Measurements from ENCODE around the gene PROSER1.

Gene PROSER1

DNA sequence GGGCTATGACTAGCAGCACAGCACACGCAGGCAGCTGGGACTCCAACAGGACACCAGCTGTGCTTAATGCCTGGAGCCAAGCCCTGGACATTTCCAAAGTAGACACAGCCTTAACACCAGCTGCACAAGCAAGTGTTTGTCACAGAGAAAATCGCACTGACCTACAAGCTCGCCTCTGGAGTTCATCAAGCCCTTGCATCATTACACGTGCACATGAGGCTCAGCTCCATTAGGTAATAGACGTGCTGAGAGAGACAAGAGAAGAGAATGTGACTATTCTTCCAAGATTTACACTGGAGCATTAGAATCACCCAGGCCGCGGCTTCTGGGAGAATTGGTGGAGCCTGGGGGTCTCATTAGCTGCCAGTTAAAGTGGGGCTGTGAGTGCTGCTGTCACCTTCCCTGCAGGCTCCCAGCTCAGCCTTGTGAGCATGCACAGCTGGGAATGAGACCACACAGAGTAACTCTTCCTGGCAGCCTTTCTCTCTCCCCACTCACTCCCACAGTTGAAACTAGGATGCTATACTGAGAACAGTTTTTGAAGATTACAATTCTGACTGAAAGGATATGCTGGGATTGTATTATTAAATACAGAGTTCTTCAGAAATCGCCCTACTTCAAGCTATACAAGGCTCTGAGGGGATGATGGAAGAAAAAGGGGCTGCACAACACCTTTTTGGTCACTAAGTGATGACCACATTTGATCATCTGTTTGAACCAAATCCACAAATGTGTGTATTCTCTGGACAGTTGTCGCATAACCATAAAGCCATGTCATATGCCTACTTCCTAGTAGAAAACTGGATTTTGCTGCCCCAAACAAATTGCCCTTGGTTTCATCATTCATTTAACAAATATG lies 57.8 kb downstream of the PROSER1 start:
- TF ChIP-seq, protein P1, sequence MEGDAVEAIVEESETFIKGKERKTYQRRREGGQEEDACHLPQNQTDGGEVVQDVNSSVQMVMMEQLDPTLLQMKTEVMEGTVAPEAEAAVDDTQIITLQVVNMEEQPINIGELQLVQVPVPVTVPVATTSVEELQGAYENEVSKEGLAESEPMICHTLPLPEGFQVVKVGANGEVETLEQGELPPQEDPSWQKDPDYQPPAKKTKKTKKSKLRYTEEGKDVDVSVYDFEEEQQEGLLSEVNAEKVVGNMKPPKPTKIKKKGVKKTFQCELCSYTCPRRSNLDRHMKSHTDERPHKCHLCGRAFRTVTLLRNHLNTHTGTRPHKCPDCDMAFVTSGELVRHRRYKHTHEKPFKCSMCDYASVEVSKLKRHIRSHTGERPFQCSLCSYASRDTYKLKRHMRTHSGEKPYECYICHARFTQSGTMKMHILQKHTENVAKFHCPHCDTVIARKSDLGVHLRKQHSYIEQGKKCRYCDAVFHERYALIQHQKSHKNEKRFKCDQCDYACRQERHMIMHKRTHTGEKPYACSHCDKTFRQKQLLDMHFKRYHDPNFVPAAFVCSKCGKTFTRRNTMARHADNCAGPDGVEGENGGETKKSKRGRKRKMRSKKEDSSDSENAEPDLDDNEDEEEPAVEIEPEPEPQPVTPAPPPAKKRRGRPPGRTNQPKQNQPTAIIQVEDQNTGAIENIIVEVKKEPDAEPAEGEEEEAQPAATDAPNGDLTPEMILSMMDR (IDR thresholded peaks at IDR 0.05; ENCODE audit: control extremely low read depth, extremely low read depth, low read depth, missing control alignments): no peak
- ChIA-PET CTCF (interaction anchor here (2.1 kb wide), 1 partner anchor 11 kb away, joined by 5 read pairs; the partner anchor contains the start of gene STOML3), POLR2A (no interaction called here)
- DNase-seq (ENCODE audit: extremely low spot score): no peak

DNA sequence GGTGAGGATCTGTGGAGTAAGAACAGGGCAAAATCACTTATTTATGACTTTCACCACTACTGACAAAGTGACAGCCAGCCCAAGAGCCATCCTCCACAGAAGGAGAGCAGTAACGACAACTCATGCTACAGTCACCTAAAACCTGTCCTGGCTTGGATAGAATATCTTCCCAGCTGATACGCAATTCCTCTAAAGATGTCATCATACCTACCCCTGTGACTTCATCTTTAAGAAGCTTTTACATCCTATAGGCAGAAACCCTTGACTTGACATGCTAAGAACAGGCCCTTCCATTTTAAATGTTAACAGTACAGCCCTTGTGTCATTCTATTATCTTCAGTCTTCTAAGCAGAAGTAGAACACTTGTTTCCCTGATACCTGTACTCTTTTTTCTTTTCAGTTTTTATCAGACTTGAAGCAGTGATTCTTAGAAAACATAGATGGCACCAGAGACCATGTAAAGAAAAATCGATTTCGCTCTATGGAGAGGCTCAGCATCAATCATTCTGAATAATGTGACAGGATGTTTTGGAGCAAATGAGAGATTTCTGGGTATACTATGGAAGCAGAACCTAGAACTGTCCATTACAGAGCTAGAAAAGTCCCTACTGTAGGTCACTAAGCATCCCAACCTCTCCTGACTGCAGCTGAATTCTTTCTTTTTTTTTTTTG lies 67.4 kb downstream of the PROSER1 start:
- ChIA-PET CTCF (interaction anchor here (1.8 kb wide), 1 partner anchor 13 kb away, joined by 4 read pairs; no protein-coding TSS in a partner anchor), POLR2A (no interaction called here)
- DNase-seq (ENCODE audit: extremely low spot score): no peak
- TF ChIP-seq, protein P1 (IDR thresholded peaks at IDR 0.05; ENCODE audit: control extremely low read depth, extremely low read depth, low read depth, missing control alignments): no peak

DNA sequence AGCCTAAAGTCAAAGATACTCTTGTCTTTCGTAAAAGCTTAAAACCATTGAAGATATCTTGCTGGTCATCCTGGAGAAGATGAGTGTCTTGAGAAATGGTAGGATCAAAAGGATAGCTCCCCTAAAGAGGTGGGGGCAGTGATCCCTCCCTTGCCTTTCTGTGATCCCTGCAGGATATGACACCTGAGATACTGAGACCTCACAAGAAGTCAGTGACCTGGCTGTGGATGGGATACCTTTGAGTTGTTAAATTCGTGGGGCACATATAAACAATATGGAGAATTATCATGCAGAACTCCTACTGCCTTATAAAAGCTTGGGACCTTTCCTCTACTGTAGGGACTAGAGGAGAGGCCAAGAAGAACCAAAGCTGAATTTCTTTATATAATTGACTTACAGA lies 68.7 kb downstream of the PROSER1 start:
- TF ChIP-seq, protein P1 (IDR thresholded peaks at IDR 0.05; ENCODE audit: control extremely low read depth, extremely low read depth, low read depth, missing control alignments): no peak
- no peak for DNase-seq (ENCODE audit: extremely low spot score)
- CTCF ChIA-PET: interaction anchor here (0.9 to 1.5 kb wide), 3 partner anchors 13 to 47 kb away, joined by 3 to 5 read pairs (median 3); no protein-coding TSS in a partner anchor
- POLR2A ChIA-PET: no interaction called here

DNA sequence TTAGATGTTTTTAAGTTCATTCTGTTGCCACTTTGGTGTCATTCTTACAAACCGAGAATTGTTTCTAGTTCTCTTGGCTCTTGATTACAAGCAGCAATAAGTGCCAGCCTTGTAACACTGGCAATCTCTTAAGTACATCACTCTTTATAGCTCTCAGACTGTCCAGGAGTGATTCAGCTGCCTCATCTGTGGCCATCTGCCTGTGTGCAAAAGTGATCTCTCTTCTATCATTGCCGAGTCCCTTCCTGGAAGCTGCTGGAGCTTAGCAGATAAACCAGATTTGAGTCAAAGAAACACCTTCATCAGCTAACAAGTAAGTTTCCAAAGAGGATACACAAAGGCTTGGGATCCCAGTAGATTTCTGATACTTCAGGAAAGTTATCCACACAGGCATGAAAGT lies 70.4 kb downstream of the PROSER1 start:
- DNase-seq (ENCODE audit: extremely low spot score): no peak
- POLR2A ChIA-PET: no interaction called here
- TF ChIP-seq, protein P1 (IDR thresholded peaks at IDR 0.05; ENCODE audit: control extremely low read depth, extremely low read depth, low read depth, missing control alignments): no peak
- CTCF ChIA-PET: no interaction called here

DNA sequence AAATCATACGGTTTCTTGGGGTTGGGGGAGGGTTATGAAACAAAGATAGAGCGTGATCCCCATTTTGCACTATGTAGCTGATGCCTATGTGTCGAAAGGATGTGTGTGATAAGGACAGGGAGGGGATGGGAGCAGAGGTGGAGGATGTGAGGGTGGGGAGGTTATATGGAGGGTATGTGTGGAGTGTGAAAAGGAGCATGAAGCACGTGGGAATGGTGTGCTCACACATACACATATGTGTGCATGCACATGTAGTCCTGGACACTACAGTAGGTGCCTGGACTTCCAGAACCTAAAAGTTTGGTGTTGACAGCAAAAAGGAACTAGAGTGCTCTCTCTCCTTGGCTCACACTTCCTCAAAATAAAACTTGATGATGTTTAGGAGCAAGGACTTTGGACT lies 72.6 kb downstream of the PROSER1 start:
- ChIA-PET POLR2A (no interaction called here), CTCF (no interaction called here)
- DNase-seq (ENCODE audit: extremely low spot score): no peak
- TF ChIP-seq, protein P1 (IDR thresholded peaks at IDR 0.05; ENCODE audit: control extremely low read depth, extremely low read depth, low read depth, missing control alignments): no peak

DNA sequence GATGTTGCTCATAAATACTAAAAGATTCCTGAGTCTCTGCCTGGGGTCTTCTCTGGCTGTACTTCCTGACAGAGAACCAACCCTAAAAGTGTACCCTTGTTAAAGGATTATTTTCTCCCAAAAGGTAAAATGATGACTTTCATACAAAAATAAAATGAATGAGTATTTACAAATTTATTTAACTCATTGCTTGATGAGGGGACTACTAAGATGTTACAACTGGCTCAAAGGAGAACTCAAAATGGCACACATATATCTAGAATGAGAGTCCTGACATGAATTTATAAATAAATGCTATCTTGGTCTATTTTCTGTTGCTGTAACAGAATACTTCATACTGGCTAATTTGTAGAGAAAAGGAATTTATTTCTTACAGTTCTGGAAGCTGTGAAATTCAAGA lies 77.7 kb downstream of the PROSER1 start:
- TF ChIP-seq, protein P1 (IDR thresholded peaks at IDR 0.05; ENCODE audit: control extremely low read depth, extremely low read depth, low read depth, missing control alignments): no peak
- ChIA-PET POLR2A (no interaction called here), CTCF (interaction anchor here (1.2 to 1.6 kb wide), 2 partner anchors 8 to 12 kb away, joined by 3 to 4 read pairs; no protein-coding TSS in a partner anchor)
- DNase-seq (ENCODE audit: extremely low spot score): no peak
